ENCODE data around the gene HOXA7.

The HOXA7 gene

GRCh38 chr7:27202862-27203134 is 46.3 kb upstream of the HOXA7 start:
- no peak for DNase-seq (ENCODE audit: extremely low read depth, insufficient read length)
- TF ChIP-seq, protein P1, sequence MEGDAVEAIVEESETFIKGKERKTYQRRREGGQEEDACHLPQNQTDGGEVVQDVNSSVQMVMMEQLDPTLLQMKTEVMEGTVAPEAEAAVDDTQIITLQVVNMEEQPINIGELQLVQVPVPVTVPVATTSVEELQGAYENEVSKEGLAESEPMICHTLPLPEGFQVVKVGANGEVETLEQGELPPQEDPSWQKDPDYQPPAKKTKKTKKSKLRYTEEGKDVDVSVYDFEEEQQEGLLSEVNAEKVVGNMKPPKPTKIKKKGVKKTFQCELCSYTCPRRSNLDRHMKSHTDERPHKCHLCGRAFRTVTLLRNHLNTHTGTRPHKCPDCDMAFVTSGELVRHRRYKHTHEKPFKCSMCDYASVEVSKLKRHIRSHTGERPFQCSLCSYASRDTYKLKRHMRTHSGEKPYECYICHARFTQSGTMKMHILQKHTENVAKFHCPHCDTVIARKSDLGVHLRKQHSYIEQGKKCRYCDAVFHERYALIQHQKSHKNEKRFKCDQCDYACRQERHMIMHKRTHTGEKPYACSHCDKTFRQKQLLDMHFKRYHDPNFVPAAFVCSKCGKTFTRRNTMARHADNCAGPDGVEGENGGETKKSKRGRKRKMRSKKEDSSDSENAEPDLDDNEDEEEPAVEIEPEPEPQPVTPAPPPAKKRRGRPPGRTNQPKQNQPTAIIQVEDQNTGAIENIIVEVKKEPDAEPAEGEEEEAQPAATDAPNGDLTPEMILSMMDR (IDR thresholded peaks at IDR 0.05; ENCODE audit: insufficient read depth, low read length, poor library complexity, severe bottlenecking) = no peak
- no peak overlapping the region for H3K4me3 ChIP-seq (replicated peaks; ENCODE audit: low read depth, low read length)
- no peaks in the 10 kb centered on the region for H3K36me3 ChIP-seq (ENCODE audit: control insufficient read depth, insufficient read depth, low read length)
- H3K27me3 ChIP-seq (replicated peaks; ENCODE audit: control insufficient read depth, insufficient read depth, low read length) = peaks cover 11% of the 10 kb centered on the region

DNA sequence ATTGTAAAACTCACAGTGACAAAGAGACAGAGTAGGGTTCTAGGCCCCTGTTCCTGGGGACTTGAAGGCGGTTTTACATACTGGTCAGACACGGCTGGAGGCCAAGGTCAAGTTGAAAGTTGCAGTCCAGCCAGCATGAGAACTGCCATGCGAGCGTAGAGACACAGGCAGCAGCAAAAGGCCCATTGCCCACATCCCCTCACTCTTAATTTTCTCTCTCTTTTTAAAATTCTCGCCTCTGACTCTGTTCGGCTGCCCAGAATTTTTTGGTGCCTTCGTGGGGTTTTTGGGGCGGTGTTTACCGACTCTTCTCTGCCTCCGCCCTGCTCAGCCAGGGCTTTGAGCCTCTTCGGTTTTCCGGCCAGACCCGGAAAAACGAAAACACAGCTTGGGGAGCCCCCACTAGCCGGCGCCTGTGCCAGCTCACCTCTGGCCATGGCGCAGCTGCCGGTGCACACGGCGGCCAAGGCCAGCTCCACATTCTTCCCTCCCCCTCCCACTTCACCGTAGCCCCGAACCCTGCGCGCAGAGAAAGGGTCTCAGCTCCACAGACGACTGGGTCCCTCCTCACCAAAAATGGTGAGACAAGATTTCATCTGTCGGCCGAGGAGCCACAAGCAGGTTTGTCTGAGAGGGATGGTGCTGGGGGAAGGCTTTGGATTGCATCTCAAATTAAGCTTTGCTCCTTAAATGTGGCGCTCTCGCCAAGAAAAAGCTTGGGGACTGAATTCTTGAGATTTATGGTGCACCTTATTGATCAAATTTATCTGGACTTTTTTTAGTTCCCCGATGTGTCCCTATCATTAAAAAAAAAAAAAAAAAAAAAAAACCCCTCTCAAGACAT is 45.8 kb upstream of the HOXA7 start:
- no peak overlapping the region for H3K4me3 ChIP-seq (replicated peaks; ENCODE audit: low read depth, low read length)
- TF ChIP-seq, protein P1 (IDR thresholded peaks at IDR 0.05; ENCODE audit: insufficient read depth, low read length, poor library complexity, severe bottlenecking) = no peak
- H3K36me3 ChIP-seq (ENCODE audit: control insufficient read depth, insufficient read depth, low read length) = no peaks in the 10 kb centered on the region
- peaks cover 11% of the 10 kb centered on the region for H3K27me3 ChIP-seq (replicated peaks; ENCODE audit: control insufficient read depth, insufficient read depth, low read length)
- no peak for DNase-seq (ENCODE audit: extremely low read depth, insufficient read length)

- H3K36me3 ChIP-seq (ENCODE audit: control insufficient read depth, insufficient read depth, low read length) = no peaks in the 10 kb centered on the region
- no peak overlapping the region for H3K4me3 ChIP-seq (replicated peaks; ENCODE audit: low read depth, low read length)
- peaks cover 11% of the 10 kb centered on the region for H3K27me3 ChIP-seq (replicated peaks; ENCODE audit: control insufficient read depth, insufficient read depth, low read length)
- DNase-seq (ENCODE audit: extremely low read depth, insufficient read length) = no peak
- TF ChIP-seq, protein P1 (IDR thresholded peaks at IDR 0.05; ENCODE audit: insufficient read depth, low read length, poor library complexity, severe bottlenecking) = no peak
These were observed 45.1 kb upstream of the HOXA7 start for GRCh38 chr7:27201580-27202017.

- TF ChIP-seq, protein P1 (IDR thresholded peaks at IDR 0.05; ENCODE audit: insufficient read depth, low read length, poor library complexity, severe bottlenecking) = no peak
- Histone ChIP-seq H3K4me3 (replicated peaks; ENCODE audit: low read depth, low read length) (no peak overlapping the region), H3K27me3 (replicated peaks; ENCODE audit: control insufficient read depth, insufficient read depth, low read length) (peaks cover 11% of the 10 kb centered on the region), H3K36me3 (ENCODE audit: control insufficient read depth, insufficient read depth, low read length) (no peaks in the 10 kb centered on the region)
- DNase-seq (ENCODE audit: extremely low read depth, insufficient read length) = no peak
These were observed 44.5 kb upstream of the HOXA7 start for GRCh38 chr7:27200761-27201579.

DNA sequence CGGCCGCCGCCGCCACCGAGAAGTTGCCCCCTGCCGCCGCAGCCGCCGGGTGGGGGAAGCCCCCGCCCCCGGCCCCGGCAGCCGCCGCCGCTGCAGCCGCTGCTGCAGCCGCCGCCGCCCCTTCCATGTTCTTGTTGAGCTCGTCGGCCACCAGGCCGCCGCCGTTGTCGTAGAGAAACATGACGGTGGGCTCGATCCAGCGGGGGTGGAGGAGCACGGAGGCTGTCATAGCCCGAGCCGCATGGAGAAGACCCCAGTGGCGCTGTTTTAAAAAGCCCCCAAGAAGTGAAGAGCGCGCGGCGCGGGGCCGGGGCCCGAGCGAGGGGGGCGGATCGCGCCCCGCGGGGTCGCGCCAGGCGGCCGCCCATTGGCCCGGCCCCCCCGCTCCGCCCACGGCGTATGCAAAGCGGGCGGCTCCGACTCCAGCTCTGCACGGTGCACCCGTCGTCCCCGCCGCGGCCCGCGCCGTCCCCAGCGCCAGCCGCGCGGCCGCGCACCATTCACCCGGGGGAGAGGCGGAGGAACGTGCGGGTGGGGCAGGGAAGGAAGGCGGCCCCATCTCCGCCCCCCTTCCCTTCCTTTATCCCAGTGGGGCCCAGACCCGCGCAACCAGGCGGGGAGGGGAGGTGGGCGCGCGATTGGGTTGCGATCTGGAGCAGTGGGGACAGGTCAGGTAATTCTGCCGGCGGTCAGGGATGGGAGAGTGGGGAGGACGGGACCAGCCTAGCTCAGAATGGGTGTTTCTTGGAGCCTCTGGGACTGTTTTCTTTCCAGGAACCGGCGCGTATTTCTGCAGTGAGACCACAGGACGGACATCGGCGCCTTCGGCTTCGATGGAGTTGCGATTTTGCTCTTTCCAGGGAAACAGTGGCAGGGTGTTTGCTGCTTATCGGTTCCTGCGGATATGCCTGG is 43.6 kb upstream of the HOXA7 start, which contains the start of gene HOXA13:
Gene HOXA13, minus strand, starts transcription at position 243 of the 912 bp plus-strand sequence. Its CDS starts 14 bp downstream, at position 229.
- TF ChIP-seq, protein P1 (IDR thresholded peaks at IDR 0.05; ENCODE audit: insufficient read depth, low read length, poor library complexity, severe bottlenecking) = no peak
- Histone ChIP-seq H3K27me3 (replicated peaks; ENCODE audit: control insufficient read depth, insufficient read depth, low read length) (peaks cover 11% of the 10 kb centered on the region), H3K36me3 (ENCODE audit: control insufficient read depth, insufficient read depth, low read length) (no peaks in the 10 kb centered on the region), H3K4me3 (replicated peaks; ENCODE audit: low read depth, low read length) (peak within 1 kb of the TSS; percentile 34)
- no peak for DNase-seq (ENCODE audit: extremely low read depth, insufficient read length)
